Measurements from ENCODE around the gene PPL.

The PPL gene

DNA sequence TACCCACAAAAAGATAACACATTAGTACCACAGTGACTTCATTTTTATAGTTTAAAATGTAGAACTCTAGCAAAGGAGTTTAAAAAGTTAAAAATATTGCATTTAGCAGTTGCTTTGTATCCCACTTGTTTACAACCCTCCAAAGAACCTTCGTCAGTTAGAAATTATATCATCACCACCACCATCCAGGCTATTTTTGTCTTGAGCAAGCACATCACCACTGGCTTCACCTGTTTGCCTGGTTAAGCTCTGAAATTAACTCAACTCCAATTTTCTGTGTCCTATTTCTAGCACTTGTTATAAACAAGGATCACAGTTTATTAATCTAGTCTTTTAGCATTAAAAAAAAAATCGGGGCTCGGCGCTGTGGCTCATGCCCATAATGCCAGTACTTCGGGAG is 96.0 kb downstream of the PPL start:
- Mint-ChIP-seq H3K4me1 (ENCODE audit: low read depth) (peaks cover 8% of the 10 kb centered on the region), H3K27ac (no peak overlapping the region), H3K9me3 (no peaks in the 10 kb centered on the region), H3K27me3 (no peaks in the 10 kb centered on the region), H3K4me3 (no peak overlapping the region), H3K36me3 (ENCODE audit: low read depth) (peaks cover 77% of the 10 kb centered on the region)

DNA sequence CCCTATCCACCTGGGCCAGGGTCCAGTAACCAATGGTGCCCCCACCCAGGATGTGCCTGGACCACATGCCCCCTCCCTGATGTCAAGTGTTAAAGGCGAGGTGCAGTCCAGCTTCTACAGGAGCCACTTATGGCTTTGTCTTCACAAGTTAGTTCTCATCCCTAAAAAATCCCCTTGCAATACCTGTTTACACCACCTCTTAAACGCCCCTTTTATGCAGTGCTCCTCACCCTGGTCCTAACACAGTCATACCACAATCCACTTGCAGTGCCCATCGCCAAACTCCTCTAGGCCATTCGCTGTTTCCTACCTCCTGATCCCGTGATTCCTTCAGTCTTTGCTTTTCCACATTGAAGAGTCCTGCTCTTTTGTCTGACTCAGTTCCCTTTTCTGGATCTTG is 97.0 kb downstream of the PPL start:
- H3K27ac Mint-ChIP-seq, result no peak overlapping the region
- H3K36me3 Mint-ChIP-seq (ENCODE audit: low read depth), result peaks cover 69% of the 10 kb centered on the region

DNA sequence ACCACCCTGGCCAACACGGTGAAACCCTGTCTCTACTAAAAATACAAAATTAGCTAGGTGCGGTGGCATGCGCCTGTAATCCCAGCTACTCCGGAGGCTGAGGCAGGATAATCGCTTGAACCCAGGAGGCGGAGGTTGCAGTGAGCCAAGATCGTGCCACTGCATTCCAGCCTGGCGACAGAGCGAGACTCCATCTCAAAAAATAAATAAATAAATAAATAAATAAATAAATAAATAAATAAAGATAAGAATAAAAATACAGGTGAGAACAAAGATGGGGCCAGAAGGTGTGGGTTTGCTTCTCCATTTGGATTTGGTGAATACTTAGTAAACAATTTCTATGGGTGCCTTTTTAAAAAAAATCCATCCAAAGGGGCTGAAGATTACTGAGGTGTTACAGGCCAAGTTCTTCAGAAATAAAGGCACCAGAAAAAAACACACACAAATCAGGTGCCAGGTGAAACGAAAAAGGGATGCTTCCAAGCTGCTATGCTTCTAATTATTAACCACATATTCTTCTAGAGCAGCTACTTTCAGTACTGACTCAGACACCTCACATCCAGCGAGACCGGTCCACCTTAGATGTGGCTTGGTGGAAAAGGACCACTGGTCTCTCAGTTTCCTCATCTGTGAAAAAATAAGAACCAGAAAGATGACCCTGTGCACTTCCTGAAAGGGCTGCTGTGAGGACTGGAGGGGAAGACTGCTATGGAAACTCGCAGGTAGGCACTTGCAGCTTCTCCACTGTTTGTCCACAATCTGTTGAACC is 99.0 kb downstream of the PPL start:
- H3K4me1 Mint-ChIP-seq (ENCODE audit: low read depth), result peaks cover 12% of the 10 kb centered on the region
- no peak overlapping the region for H3K4me3 Mint-ChIP-seq
- H3K27ac Mint-ChIP-seq, result no peak overlapping the region
- no peaks in the 10 kb centered on the region for H3K27me3 Mint-ChIP-seq
- no peaks in the 10 kb centered on the region for H3K9me3 Mint-ChIP-seq
- H3K36me3 Mint-ChIP-seq (ENCODE audit: low read depth), result peaks cover 54% of the 10 kb centered on the region

More for the DNA sequence above, 97.0 kb downstream of the PPL start:
- H3K9me3 Mint-ChIP-seq, result no peaks in the 10 kb centered on the region
- no peaks in the 10 kb centered on the region for H3K27me3 Mint-ChIP-seq
- H3K4me1 Mint-ChIP-seq (ENCODE audit: low read depth), result no peaks in the 10 kb centered on the region
- no peak overlapping the region for H3K4me3 Mint-ChIP-seq

DNA sequence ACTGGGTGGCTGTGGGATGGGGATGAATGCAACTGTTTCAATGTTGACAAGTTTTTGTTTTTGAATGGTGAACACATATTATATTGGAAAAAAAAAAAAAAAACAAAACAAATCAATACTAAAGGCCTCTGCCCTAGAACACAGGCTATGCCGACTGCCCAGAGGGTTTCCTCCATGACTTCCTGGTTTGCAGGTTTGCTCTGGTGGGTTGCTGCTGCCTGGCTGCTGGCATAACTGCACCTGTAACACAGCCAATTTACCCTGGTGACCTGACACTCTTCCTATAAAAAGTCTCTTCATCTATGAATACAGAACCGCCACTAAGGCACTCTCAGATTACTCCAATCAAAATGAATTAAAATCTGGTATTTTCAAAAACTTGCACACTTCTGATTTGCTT is 100.2 kb downstream of the PPL start:
- no peaks in the 10 kb centered on the region for H3K27me3 Mint-ChIP-seq
- peaks cover 14% of the 10 kb centered on the region for H3K4me1 Mint-ChIP-seq (ENCODE audit: low read depth)
- no peaks in the 10 kb centered on the region for H3K9me3 Mint-ChIP-seq
- no peak overlapping the region for H3K27ac Mint-ChIP-seq
- peaks cover 55% of the 10 kb centered on the region for H3K36me3 Mint-ChIP-seq (ENCODE audit: low read depth)
- H3K4me3 Mint-ChIP-seq, result no peak overlapping the region

DNA sequence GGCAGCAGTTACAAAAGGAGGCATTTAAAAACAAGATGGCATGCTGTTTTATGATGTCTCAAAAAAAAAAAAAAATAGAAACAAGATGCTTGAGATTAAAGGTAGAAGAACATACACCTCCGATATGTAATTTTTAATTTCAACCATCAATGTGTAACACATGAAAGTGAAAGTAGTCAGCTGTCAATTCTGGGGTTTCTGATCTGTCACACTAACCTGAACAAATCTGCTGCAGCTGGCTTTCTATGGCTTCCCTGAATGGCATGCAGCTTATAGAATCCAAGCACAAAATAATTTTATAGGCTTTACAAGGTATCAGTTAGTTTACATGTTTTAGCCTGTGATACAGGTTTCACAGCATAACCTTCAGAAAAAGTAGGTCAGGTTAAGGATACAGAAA is 103.4 kb downstream of the PPL start:
- Mint-ChIP-seq H3K27ac (no peak overlapping the region), H3K4me3 (no peak overlapping the region), H3K4me1 (ENCODE audit: low read depth) (peaks cover 14% of the 10 kb centered on the region), H3K9me3 (no peaks in the 10 kb centered on the region), H3K36me3 (ENCODE audit: low read depth) (peaks cover 51% of the 10 kb centered on the region), H3K27me3 (no peaks in the 10 kb centered on the region)

DNA sequence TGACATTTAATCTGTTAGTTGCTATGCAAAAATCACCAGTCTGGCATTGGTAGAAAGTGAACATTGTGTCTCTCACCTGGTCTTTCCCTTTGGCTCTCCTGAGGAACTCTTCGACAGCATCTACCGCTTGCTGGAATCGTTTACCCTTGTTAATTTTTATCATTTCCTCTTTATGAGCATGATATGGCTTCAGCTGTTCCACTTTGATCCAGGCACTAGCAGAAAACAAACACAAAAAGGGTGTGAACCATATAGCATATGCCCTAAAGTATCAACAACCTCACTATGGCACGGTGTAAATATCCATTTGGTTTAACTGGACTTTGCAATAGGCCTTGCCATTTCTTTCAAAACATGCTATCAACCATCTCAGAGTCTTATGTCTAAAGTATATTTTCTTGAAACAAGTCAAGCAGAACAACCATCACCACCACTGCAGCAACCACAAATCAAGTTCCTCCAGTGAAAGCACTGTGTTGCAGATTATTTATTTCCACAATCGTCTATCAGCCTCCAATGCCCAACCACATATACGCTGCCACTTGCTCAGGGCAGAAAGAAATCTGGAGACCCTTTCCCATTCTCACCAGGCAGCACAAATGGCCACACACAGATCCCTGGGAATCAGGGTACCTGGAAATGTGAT is 104.1 kb downstream of the PPL start:
- peak overlapping the region; percentile 45 for H3K27ac Mint-ChIP-seq
- no peak overlapping the region for H3K4me3 Mint-ChIP-seq
- H3K36me3 Mint-ChIP-seq (ENCODE audit: low read depth), result peaks cover 50% of the 10 kb centered on the region
- no peaks in the 10 kb centered on the region for H3K27me3 Mint-ChIP-seq
- H3K9me3 Mint-ChIP-seq, result no peaks in the 10 kb centered on the region
- H3K4me1 Mint-ChIP-seq (ENCODE audit: low read depth), result peaks cover 14% of the 10 kb centered on the region

Data from stimulated activated naive CD8-positive, alpha-beta T cell treated with anti-CD3 and anti-CD28 coated beads, Interleukin-15, Interleukin-2, amounts not matched to agents 100 ng/mL and 50 ng/mL, for 24 hours (primary cell).